ENCODE measurements around the gene SLC34A3.

The SLC34A3 gene

DNA sequence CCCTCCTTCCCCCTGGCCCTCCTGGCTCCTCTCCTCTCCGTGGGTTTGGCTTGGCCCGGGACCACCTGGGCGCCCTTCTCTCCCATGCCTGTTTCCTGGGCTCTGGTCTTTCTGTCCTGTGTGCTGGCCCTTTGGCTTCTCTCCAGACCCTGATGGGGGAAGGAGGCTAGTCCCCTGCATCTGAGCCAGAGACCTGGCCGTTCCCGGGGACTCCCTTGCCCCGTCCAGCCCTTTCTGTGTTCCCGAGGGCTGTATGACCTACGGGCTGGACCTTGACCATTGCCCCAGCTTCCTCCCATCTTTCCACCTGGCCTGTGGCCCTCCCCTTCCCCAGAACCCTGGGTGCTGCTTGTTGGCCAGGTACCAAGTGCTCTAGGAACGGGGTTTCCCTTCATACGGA is 32.8 kb downstream of the SLC34A3 start:
- no peak for DNase-seq

- DNase-seq = no peak
Observed at GRCh38 chr9:137264067-137264466, 33.4 kb downstream of the SLC34A3 start.

DNA sequence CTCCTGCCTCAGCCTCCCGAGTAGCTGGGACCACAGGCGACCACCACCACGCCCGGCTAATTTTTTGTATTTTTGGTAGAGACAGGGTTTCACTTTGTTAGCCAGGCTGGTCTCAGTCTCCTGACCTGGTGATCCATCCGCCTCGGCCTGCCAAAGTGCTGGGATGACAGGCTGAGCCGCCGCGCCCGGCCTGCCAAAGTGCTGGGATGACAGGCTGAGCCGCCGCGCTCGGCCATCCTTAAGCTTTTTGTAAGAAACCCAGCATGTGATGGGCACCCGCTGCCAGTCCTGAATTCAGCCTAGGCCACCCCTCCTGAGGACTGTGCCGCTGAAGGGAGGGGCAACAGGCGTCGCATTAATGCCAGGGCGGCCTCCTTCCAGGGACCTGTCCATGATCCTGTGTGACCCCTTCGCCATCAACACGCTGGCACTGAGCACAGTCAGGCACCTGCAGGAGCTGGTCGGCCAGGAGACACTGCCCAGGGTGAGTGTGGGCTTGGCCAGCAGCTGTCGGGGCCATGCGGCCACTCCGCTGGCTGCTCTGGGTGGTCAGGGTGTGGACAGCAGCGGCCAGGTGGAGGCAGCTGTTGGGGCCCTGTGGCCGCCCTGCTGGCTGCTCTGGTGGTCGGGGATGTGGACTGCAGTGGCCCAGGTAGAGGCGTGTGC is 34.9 kb downstream of the SLC34A3 start:
- DNase-seq = no peak

DNA sequence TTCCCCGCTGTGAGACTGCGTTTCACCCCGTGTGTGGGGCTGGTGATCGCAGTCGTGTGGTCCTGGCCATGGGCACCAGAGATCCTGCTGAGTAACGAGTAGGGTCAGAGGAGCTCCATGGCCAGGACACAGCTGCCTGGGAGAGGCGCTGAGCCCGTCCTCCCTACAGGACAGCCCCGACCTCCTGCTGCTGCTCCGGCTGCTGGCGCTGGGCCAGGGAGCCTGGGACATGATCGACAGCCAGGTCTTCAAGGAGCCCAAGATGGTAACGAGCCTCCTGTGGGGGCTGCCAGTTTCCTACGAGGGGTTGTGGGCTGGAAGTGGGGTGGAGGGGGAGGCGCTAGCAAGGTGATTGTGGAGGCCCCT is 35.4 kb downstream of the SLC34A3 start:
- no peak for DNase-seq

GRCh38 chr9:137266585-137267453 is 36.1 kb downstream of the SLC34A3 start:
- no peak for DNase-seq

- DNase-seq = no peak
Observed at GRCh38 chr9:137267933-137268355, 37.2 kb downstream of the SLC34A3 start.

DNA sequence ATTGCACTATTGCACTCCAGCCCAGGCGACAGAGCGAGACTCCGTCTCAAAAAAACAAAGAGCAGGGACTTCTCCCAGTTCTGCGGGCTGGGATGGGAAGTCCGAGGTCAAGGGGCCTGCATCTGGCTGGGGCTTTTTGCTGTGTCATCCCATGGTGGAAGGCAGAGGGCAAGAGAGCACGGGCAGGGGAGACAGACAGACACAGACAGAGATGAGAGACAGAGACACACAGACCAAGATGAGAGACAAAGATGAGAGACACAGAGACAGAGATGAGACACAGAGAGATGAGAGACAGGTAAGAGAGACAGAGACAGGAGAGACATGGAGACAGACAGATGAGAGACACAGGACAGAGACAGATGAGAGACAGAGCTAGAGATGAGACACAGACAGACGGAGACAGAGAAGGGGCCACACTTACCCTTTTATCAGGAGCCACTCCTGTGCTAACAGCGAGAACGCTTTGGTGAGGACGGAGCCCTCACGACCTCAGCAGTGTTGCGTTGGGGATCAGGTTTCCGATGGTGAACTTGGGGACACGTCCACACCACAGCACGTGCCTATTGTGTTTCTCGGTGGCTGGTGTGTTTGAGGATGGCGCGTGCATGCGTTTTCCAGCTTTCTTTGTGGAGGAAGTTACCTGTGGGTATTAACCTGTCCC is 38.0 kb downstream of the SLC34A3 start:
- DNase-seq = no peak

DNA sequence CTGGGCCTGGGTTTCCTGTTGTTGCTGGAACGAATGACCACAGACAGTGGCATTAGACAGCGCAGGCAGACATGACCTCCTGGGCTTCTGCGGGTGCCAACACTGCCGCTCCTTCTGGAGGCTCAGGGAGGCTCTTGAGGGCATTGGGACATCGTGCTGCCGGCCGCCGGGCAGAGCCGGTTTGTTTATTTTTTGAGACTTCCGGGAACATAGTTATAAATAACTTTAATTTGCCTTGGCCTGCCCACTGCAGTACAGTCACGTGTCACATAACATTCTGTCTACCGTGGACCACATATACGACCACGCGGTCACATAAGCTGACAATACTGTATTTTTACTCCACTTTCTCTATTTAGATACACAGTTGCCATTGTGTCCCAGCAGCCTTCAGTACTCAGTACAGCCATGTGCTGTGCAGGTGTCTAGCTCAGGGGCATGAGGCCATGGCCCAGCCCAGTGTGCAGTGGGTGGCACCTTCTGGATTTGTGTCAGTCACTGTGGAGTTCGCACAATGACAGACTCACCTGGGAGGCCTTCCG is 38.6 kb downstream of the SLC34A3 start:
- no peak for DNase-seq

- no peak for DNase-seq
Observed at GRCh38 chr9:137270929-137271695, 40.4 kb downstream of the SLC34A3 start.

DNA sequence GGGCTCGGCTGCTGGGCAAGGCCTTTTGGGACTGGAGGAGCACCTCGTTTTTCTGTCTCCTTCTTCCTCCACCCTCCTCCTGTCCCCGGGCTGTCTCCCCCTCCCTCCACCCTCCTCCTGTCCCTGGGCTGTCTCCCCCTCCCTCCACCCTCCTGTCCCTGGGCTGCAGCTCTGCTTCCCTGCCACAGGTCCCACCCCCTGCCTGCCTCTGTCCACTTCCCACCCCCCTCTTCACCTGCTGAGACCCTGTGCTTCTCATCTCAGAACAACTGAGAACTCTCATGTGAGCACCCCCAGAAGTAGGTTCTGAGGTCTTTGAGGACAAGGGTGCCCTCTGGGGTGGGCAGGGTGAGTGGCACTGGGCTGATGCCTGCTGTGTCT is 41.0 kb downstream of the SLC34A3 start:
- no peak for DNase-seq

DNA sequence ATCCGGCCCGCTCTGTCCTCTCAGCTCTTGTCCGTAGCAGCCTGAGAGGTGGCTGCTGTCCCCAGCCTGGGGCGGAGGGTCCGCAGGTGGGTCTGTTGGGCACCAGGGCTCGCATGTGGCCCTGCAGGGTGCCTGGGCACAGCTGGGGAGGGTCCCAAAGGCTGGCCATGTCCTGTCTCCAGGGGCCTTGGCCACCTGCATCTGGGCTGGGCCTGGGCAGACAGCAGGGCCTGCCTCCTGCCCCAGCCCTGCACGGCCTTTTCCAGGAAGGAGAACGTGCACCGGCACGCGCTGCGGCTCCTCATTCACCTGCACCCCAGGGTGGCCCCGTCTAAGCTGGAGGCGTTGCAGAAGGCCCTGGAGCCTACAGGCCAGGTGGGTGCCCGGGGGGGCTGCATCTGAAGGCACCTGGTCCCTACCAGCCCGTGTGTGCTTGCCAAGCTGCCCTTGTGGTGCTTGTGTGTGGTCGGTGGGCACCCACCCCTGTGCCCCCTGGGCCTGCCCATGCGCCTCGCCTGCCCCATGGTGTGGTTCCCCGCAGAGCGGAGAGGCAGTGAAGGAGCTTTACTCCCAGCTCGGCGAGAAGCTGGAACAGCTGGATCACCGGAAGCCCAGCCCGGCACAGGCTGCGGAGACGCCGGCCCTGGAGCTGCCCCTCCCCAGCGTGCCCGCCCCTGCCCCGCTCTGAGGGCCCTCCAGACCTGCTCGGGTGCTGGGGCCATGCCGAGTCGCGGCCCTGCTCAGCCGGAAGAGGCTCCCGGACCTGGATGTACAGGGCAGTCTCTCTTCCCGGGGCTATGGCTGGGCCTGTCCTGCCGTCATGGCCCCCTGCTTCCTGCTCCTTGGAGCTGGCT is 41.8 kb downstream of the SLC34A3 start:
- no peak for DNase-seq

GRCh38 chr9:137273095-137273490 is 42.4 kb downstream of the SLC34A3 start:
- DNase-seq = no peak

DNA sequence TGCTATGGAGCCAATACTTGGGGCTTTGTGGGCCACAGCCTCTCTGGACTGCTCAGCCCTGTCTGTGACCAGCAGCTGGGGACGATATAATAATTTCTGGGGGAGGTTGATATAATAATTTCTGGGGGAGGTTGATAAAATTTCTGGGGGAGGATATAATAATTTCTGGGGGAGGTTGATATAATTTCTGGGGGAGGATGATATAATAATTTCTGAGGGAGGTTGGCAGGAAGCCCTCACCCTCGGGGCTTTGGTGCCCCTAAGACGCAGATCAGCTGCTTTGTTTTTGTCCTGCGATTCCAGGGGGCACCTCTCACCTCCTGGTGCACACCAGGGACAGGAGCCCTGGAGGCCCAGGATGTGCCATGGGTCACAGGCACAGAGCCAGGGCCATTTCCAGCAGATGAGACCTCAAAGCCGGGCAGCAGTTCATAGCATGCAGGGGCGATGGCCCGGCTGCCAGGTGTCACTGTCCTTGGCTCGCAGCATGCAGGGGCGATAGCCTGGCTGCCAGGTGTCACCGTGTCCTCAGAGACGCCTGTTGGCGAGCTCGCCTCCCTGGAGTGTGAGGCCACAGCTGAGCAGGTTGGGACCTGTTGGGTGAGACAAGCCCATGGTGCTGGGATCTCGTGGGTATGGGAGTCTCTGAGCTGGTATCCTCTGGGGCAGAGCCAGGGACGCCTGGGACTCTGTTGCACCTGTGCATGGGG is 43.1 kb downstream of the SLC34A3 start:
- DNase-seq = no peak

DNA sequence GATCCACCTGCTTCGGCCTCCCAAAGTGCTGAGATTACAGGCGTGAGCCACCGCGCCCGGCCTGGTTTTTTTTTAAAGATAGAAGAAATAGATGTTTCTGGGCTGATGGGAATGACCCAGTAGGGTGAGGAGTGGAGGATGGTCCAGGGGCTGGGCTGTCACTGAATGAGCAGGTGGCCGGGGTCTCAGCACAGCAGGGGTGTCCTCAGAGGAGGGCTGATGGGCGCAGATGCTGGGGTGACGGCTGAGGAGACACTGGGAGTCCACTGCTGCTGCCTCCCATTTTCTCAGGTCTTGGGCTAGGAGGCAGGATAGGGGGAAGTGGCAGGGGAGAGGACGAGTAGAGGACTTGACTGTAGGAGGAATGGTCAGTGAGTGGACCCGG is 44.5 kb downstream of the SLC34A3 start:
- no peak for DNase-seq

GRCh38 chr9:137275588-137276472 is 45.1 kb downstream of the SLC34A3 start:
- no peak for DNase-seq

GRCh38 chr9:137276473-137277328 is 46.0 kb downstream of the SLC34A3 start:
- DNase-seq = no peak

GRCh38 chr9:137277329-137278041 is 46.8 kb downstream of the SLC34A3 start, which contains the start of gene TOR4A:
TSS of gene TOR4A (plus strand) at chr9:137277726. CDS start at chr9:137278690, 964 bp downstream.
- no peak for DNase-seq

- no peak for DNase-seq
Observed at GRCh38 chr9:137278061-137278701, 47.5 kb downstream of the SLC34A3 start.
